GM18868 (cell line): ENCODE data around the gene MAZ.

Experiments
- ATAC-seq: cut with Tn5 transposase; IDR thresholded peaks from one replicate; pipeline ENCODE4 v1.9.1; 2021; ENCODE audit warnings: mild to moderate bottlenecking, moderate library complexity; ENCODE audit not compliant: unreplicated experiment

MAZ gene

DNA sequence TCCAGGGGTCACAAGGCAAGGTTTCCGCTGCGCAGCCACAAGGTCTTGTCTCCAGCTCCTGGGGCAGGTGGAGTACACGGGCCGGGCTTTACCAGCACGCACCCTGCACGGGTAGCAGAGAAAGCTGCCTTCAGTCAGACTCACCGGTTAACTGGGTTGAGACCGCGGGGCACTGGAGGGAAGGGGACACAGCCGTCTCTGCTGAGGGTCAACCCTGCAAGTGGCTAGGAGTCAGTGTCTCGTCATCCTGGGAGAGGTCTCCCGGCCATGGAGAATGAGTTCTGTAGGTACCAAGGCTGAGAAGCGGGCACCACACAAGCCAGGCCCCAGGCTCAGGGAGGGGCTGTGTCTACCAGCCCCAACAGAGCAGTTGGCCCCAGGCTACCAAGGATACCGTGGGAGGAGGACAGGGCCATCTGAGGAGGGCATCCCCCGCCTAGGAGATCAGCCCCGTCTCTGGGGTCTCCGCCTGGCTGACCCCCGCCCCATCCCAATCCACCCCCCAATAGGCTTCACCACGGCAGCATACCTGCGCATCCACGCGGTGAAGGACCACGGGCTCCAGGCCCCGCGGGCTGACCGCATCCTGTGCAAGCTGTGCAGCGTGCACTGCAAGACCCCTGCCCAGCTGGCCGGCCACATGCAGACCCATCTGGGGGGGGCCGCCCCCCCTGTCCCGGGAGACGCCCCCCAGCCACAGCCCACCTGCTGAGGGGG is 2.9 kb downstream of the MAZ start:
- ATAC-seq, result no peak

DNA sequence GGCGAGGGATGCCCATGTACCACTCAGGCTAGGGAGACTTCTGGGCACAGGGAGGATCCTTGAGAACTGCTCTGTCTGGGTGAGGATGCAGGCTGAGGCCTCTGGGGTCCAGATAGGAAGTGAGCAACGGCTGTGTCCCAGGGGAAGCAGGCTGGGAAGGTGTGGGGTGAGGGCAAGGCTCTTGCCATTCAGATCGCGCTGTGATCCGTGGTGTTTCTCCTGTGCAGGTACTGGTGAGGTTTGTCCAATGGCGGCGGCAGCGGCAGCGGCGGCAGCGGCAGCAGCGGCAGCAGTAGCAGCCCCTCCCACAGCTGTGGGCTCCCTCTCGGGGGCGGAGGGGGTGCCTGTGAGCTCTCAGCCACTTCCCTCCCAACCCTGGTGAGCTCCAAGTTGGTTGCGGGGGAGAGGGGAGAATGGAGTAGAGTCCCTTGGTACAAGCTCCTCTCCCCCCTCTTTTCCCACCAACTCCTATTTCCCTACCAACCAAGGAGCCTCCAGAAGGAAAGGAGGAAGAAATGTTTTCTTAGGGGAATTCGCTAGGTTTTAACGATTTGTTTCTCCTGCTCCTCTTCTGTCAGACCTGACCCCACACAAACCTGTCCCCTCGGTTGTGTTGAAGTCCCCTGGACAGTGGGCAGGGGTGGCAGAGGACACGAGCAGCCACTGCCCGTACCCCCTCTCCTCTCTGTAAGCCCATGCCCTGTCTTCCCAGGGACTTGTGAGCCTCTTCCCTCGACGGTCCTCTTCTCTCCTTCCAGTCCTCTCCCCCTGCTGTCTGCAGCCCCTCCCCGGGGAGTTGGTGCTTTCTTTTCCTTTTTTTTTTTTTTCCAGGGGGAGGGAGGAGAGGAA is 3.7 kb downstream of the MAZ start:
- ATAC-seq, result no peak

DNA sequence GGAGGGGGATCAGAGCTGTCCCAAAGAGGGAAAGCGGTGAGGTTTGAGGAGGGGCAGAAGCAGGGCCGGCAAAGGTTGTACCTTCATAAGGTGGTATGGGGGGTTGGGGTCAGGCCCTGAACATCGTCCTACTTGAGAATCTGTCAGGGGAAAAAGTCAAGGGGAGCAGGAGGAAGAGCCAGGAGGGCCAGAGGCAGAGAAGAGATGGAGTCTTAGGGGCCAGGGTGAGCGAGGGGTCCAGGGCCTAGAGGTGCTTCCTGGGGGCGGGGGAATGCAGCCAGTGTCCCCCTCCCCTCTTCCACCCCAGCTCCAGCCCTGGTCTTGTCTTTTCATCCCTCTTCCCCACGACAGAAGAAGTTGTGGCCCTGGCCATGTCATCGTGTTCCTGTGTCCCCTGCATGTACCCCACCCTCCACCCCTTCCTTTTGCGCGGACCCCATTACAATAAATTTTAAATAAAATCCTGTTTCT is 4.4 kb downstream of the MAZ start:
- ATAC-seq, result no peak

DNA sequence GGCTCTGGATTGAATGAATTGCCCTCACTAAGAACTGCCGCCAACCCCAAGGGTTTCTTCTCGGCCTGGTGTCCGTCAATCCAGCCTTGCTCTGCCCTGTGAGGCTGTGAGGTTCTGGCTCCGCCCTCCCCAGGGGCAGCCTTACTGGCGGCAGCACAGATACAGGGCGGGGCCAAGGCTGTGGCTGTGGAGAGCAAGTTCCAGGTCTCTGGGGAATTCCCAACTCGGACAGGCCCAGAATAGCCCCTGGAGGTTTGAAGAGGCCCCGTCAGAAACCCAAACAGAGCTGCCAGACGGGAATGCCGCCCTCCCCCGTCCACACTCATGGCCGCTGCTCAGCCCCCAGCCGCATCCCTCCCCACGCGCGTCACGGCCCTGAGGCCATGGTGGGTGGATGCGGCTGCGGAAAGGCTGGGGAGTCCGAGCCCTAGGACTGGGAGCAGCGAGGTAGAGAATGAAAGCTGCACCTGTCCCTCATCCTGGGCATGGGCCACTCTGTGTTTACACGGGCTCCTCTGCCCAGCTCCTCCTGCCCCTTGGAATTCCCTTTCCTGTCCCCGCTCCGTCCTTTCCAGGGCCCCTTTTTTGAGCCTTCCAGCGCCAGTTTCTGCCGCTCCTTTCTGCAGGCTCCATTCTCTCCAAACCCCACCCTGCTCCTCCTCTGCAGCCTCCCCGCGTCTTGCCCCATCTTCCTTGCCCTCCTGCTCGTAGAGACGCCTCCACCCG is 5.0 kb downstream of the MAZ start:
- peak; percentile 39 for ATAC-seq

DNA sequence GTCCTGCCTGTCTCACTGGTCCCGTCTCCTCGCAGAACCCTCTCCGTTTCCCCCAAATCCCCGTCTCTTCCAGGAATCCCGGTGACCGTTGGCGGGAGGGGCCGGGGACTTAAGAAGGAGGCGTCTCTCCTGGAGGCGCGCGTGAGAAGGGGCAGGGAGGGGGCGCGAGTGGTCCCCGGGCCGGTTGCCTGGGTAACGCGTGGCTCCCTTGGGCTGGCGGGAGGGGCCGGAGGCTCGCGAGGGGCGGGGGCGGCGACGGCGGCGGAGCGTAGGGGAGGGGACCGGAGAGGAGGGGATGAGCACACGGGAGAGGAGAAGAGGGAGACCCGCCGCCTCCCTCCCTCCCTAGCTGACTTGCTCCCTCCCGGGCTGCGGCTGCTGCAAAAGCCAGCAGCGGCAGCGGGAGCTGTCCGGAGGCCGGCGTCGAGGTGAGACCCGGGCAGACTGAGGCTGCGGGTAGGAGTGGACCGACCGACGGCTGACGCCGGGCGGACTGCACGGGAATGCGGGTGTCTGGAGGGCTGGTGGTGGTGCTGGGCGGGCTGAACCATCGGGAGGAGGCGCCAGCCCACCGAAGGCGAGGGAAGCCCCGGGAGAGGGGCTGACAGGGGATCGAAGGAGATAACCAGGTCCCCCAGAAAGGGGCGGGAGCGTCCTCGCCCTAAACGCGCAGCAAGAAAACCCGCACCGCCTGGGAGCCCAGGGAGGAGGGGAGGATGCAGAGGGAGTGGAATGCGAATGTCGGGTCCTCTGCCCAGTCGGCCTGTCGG is 5.8 kb downstream of the MAZ start, which contains the start of gene PRRT2:
Gene PRRT2, plus strand, starts transcription at position 298 of the 770 bp plus-strand sequence. CDS start 862 bp downstream, outside the sequence.
- ATAC-seq, result no peak

DNA sequence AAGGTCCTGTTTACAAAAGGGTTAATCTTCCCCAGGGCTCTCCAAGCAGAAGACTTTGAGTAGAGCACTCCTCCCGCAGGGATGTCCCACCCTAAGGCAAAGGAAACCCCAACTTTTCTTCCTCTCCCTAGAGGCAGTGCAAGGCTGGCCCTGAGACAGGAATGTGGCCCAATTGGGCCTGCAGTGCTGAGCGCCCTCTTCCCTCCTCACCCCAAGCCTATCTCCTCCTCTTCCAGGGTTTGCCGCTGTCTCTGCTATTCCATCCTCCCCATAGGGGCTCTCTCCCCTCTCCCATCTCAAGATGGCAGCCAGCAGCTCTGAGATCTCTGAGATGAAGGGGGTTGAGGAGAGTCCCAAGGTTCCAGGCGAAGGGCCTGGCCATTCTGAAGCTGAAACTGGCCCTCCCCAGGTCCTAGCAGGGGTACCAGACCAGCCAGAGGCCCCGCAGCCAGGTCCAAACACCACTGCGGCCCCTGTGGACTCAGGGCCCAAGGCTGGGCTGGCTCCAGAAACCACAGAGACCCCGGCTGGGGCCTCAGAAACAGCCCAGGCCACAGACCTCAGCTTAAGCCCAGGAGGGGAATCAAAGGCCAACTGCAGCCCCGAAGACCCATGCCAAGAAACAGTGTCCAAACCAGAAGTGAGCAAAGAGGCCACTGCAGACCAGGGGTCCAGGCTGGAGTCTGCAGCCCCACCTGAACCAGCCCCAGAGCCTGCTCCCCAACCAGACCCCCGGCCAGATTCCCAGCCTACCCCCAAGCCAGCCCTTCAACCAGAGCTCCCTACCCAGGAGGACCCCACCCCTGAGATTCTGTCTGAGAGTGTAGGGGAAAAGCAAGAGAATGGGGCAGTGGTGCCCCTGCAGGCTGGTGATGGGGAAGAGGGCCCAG is 6.7 kb downstream of the MAZ start:
- ATAC-seq, result no peak

DNA sequence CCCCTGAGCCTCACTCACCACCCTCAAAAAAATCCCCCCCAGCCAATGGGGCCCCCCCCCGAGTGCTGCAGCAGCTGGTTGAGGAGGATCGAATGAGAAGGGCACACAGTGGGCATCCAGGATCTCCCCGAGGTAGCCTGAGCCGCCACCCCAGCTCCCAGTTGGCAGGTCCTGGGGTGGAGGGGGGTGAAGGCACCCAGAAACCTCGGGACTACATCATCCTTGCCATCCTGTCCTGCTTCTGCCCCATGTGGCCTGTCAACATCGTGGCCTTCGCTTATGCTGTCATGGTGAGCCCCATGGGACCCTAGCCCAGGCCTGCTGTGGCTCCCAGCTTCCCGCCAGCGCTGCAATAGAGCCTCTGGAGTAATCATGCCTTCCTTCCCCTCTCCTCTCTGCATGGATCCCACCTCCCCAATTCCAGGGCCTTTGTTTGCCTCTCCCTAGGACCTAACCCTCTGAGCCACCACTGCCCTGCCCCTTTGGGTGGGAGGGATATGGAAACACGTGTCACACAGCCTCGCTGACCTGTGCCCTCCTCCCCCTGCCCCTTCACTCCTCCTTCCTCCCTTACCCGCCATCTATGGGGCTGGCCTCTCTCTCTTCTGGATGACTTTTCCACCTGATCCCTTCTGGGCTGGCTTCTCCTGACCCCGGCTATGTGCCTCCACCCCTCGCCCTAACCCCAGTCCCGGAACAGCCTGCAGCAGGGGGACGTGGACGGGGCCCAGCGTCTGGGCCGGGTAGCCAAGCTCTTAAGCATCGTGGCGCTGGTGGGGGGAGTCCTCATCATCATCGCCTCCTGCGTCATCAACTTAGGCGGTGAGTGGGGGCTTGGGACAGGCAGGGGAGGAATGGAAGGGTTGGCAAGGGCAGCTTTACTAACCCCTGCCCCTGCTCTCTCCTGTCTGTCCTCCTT is 7.6 kb downstream of the MAZ start:
- ATAC-seq, result no peak

DNA sequence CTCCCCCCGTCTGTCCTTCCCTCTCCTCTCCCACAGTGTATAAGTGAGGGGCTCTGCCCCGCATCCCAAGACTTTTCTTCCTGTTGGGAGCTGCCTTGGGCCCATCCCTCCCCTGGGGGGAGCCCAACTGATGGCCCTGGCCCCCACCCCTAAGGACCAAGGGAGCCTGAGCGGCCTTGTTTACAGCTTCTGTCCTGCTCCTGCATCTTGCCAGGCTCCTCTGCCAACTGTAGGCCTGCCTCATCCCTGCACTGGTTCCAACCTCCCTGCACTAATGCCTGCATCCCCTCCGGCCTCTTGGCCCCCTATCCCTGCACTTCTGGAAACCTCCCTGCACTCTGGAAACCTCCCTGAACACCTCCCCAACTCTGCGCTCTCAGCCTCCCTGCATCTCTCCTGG is 8.3 kb downstream of the MAZ start:
- no peak for ATAC-seq

DNA sequence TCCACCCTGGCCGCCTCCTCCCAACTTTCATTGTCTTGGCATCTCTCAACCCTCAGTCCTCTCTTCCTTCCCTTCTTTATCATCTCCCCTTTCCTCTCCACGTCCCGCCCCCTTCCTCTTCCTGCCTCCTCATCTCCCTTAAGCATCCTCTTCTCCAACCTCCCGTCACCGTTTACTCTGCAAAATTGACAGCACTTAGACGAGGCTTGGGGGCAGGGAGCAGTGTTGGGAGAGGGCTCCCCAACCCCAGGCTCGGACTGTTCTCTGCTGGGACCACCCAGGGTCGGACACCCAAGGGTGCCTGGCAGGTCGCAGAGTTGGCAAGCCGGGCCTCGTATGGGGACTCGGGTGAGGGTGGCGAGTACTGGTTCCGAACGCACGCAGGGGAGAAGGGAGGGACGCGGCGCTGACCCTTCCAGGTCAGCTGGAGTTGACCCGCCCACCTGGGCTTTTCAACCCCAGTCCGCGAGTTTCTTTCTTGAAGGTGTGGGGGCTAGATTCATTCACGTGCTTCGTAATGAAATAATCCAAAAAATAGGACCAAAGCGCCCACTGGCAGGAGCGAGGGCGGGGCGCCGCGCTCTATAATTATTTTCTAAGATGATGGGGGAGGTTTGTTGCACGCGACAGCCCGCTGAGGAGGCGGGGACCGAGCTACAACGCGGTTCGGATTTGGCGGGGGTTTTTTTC is 8.8 kb downstream of the MAZ start:
- ATAC-seq, result no peak

DNA sequence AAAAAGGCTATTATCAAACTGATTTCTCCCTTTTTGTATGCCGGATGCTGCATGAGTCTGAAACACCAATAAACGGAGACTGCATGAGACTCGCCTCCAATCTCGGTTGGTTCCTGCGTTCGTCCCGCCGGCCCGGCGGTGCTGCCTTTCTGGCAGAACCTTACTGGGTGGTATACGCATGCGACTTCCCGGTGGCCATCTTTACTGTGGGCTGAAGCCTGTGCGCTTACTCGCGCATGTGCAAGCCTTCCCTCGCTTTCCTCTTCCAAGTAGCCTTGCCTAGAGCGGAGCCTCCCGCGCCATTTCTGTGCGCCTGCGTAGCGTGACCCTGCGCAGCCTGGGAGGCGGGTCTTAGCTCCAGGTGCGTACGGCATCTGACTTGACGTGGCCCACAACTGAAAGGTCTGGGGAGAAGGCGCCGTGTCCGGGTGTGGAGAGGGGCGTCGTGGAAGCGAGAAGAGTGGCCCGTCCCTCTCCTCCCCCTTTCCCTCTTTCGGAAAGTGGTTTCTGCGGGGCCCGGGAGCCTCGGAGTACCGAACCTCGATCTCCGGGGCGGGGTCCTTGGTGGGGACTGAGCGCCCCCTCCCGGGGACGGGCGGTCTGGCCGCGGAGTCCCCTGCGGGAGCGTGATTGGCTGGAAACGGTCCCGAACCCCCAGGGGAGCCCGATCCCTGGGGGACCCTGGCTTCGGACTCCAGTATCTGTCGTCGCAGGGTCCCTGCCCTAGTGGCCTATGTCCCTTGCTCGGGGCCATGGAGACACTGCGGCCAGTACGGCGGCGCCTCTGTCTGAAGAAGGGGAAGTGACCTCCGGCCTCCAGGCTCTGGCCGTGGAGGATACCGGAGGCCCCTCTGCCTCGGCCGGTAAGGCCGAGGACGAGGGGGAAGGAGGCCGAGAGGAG is 9.7 kb downstream of the MAZ start, which contains the start of gene PAGR1:
Gene PAGR1, plus strand, starts transcription at position 360 of the 901 bp plus-strand sequence. Its CDS starts 374 bp downstream, at position 734.
- peak; percentile 58 for ATAC-seq

DNA sequence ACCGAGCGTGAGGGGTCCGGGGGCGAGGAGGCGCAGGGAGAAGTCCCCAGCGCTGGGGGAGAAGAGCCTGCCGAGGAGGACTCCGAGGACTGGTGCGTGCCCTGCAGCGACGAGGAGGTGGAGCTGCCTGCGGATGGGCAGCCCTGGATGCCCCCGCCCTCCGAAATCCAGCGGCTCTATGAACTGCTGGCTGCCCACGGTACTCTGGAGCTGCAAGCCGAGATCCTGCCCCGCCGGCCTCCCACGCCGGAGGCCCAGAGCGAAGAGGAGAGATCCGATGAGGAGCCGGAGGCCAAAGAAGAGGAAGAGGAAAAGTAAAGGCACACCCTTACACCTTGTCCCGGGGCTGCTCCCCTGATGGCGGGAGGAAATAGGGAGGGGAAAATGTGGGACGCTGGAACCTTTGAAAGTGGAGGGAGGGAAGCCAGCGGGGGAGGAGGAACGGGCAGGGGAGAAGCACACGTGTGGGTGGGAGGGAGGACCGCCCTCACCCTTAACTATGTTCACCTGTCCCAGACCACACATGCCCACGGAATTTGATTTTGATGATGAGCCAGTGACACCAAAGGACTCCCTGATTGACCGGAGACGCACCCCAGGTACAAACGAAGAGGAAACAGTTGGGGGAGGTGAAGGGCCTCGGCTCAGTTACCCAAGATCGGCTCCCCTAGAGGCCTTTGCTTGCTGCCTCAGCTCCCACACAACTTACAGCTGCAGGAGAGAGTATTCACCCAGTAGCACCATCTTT is 10.5 kb downstream of the MAZ start:
- ATAC-seq, result peak; percentile 13

DNA sequence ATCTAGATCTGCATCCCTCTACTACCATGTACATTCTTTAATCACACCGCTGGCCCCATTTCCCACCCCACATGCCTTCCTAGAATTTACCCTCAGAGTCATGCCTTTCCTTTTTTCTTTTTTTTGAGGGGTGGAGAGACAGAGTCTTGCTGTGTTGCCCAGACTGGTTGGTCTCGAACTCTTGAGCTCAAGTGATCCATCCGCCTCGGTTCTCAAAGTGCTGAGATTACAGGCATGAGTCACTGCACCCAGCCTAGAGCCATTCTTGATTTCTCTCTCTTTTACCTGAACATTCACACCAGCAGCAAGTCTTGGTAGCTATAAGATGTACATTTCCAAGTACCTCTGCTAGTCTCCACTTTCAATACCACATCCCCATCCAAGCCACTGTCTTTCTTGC is 11.8 kb downstream of the MAZ start:
- no peak for ATAC-seq

DNA sequence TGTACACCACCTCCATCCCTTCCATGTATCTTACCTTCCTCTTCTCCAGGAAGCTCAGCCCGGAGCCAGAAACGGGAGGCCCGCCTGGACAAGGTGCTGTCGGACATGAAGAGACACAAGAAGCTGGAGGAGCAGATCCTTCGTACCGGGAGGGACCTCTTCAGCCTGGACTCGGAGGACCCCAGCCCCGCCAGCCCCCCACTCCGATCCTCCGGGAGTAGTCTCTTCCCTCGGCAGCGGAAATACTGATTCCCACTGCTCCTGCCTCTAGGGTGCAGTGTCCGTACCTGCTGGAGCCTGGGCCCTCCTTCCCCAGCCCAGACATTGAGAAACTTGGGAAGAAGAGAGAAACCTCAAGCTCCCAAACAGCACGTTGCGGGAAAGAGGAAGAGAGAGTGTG is 13.2 kb downstream of the MAZ start:
- no peak for ATAC-seq

DNA sequence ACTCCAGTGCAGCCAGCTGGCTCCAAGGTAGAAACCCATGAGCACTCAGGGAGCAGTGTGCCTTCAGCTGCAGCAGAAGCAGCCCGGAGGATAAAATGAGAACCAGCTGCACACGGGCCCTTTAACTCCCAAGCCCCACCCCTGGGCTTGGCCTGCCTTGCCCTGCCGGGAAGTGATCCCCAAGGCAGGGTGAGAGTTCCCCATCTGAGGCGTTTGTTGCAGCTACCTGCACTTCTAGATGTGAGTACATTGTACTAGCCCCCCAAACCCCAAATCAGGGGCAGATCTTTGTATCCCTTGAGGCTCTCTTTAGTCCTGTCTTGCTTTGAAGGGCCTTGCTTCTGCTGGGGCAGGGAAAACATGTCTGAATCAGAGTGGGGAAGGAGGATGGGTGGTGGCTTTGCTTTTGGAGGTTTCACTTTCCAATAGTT is 14.0 kb downstream of the MAZ start, which contains the start of gene MVP:
Gene MVP, plus strand, starts transcription at position 192 of the 431 bp plus-strand sequence. CDS start 10,088 bp downstream, outside the sequence.
- no peak for ATAC-seq

DNA sequence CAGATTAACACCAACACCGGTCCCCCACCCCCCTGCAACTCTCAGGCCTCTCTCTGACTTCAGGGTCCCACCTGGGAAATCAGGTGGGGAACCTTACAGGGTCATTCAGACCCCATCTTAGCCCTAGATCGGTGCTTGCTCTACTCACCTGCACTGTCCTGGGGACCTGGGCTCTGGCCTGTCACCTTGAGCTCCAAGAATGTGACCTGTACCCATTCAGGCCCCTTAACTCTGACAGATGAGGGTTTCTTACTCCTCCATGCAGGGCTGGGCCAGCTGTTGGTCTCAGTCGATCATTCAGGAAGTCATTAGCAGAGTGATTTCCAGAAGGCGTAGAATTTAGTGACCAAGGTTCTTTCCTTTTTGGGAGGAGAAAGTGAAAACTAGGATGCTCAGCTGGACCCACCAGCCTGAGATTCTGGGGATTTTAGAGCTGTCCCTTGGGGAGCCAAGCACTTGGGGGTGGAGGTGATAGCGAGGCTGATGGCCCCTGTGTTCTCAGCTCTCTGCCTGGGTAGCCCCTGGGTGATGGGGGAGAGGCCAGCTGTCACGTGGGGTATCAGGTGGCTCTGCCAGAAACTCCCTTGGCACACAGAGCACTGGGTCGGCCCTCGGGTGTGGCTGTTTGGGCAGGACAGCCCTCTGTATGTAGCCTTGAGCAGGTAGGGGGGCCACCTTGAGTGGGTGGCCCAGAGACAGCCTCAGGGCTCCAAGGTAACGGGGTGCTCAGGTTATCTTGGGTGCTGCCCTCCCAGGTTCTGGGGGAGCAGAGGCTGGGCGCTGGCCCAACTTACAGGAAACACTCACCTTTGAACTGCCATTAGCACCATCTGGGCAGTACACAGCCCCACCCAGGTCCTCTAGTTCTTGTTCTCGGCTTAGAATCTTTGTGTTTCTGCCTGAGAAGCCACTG is 14.7 kb downstream of the MAZ start:
- ATAC-seq, result peak; percentile 53
